GM23248 (cell line): ENCODE results near the gene OR1M1. TPM values are rescaled to one million over a fixed set of nuclear protein-coding genes. Genes with fewer than 3 reads are reported as not detected.
"Not testable (repeated sequence)": the region's sequence is repeated elsewhere in the genome, so short reads cannot be mapped to it uniquely, and the experiment has no call there.

ENCODE experiments used
- DNase-seq: peaks from one replicate; pipeline ENCODE4 v3.0.0-alpha.2; 2015
- H2AFZ ChIP-seq: fragments of 200-600 bp; sonication (generic); 2 replicates; pipeline ENCODE4 v1.6.1; 2016; ENCODE audit warnings: antibody characterized with exemption
- H3F3A ChIP-seq: fragments of 200-600 bp; sonication (generic); 2 replicates; pipeline ENCODE4 v1.6.1; 2016; ENCODE audit warnings: mild to moderate bottlenecking, antibody characterized with exemption, mixed run types; ENCODE audit not compliant: insufficient read depth
- H3K27ac ChIP-seq: fragments of 200-600 bp; sonication (generic); 2 replicates; pipeline ENCODE4 v1.5.1; 2016; ENCODE audit warnings: mild to moderate bottlenecking
- H3K27me3 ChIP-seq: fragments of 200-600 bp; sonication (generic); replicated peaks from 2 replicates; pipeline ENCODE4 v1.6.1; 2016; ENCODE audit warnings: mild to moderate bottlenecking; ENCODE audit not compliant: insufficient read depth
- H3K36me3 ChIP-seq: fragments of 200-600 bp; sonication (generic); 2 replicates; pipeline ENCODE4 v1.6.1; 2016; ENCODE audit warnings: low read depth, mild to moderate bottlenecking
- H3K4me1 ChIP-seq: fragments of 200-600 bp; sonication (generic); 2 replicates; pipeline ENCODE4 v1.6.1; 2016; ENCODE audit warnings: mild to moderate bottlenecking; ENCODE audit not compliant: insufficient read depth
- H3K4me2 ChIP-seq: fragments of 200-600 bp; sonication (generic); one replicate; pipeline ENCODE4 v1.6.1; 2016; ENCODE audit warnings: mild to moderate bottlenecking; ENCODE audit not compliant: unreplicated experiment
- H3K4me3 ChIP-seq: fragments of 200-600 bp; sonication (generic); 2 replicates; pipeline ENCODE4 v1.5.1; 2016; ENCODE audit warnings: mild to moderate bottlenecking
- H3K79me2 ChIP-seq: fragments of 200-600 bp; sonication (generic); 2 replicates; pipeline ENCODE4 v1.6.1; 2016; ENCODE audit warnings: mild to moderate bottlenecking; ENCODE audit not compliant: insufficient read depth
- H3K9ac ChIP-seq: fragments of 200-600 bp; sonication (generic); 2 replicates; pipeline ENCODE4 v1.6.1; 2016; ENCODE audit warnings: mild to moderate bottlenecking
- H3K9me2 ChIP-seq: fragments of 200-600 bp; sonication (generic); 2 replicates; pipeline ENCODE4 v1.6.1; 2016; ENCODE audit warnings: mixed run types, mild to moderate bottlenecking, moderate library complexity; ENCODE audit not compliant: insufficient read depth
- H3K9me3 ChIP-seq: fragments of 200-600 bp; sonication (generic); one replicate; pipeline ENCODE4 v1.6.1; 2017; ENCODE audit warnings: low read depth
- H4K20me1 ChIP-seq: fragments of 200-600 bp; sonication (generic); 2 replicates; pipeline ENCODE4 v1.6.0; 2016; ENCODE audit not compliant: insufficient read depth
- EZH2 ChIP-seq: fragments of 200-600 bp; sonication (generic); IDR thresholded peaks from 2 replicates; pipeline ENCODE4 v1.6.1; 2018; ENCODE audit warnings: antibody characterized with exemption, mild to moderate bottlenecking; ENCODE audit not compliant: insufficient read depth, poor library complexity, severe bottlenecking
- EZH2phosphoT487 ChIP-seq: fragments of 200-600 bp; sonication (generic); IDR thresholded peaks from 2 replicates; pipeline ENCODE4 v1.6.1; 2018; ENCODE audit warnings: antibody characterized with exemption, moderate library complexity, mild to moderate bottlenecking, low read depth; ENCODE audit not compliant: insufficient read depth
- WGBS, 2 experiments: methylation state at CpG; one replicate each; pipeline ENCODE4 v1.1.6; 2015 to 2017; ENCODE audit warnings: low lambda C conversion rate in 2 of 2, low coverage in 1 of 2; ENCODE audit errors: missing lambda C conversion rate in 2 of 2; 5-methylcytosine and 5-hydroxymethylcytosine counted together
- in situ Hi-C: fragments of 300-500 bp; cut with MboI; formaldehyde crosslinking; loops from 2 replicates; pipeline ENCODE4 v1.15.0; 2020
- polyA plus RNA-seq: library from polyadenylated mRNA; unstranded; fragments of >200 nt; fragmentation: Nextera tagmentation; extraction: Ambion mirVana; gene quantifications from 2 replicates; pipeline ENCODE4 v1.2.1, GENCODE V29; 2016
- total RNA-seq: library from RNA; depleted of rRNA; stranded (reverse); fragments of >200 nt; shearing (Covaris generic); gene quantifications from 2 replicates; pipeline ENCODE4 v1.2.3, GENCODE V29; 2014

Gene OR1M1
- total and polyA plus RNA-seq, 2 experiments from 2014 or later, result not detected

DNA sequence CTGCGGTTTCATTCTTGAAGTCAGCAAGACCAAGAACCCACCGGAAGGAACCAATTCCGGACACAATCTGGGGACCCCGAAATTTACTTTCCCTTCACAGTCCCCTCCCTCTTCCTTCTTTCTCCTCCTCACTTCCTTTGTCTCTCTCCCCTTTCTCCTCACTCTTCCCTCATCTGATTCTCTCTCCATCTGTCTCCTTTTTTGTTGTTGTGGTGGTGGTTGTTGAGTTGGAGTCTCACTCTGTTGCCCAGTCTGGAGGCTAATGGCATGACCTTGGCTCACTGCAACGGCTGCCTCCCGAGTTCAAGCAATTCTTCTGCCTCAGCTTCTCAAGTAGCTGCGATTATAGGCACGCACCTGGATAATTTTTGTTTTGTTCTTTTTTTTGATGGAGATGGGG is 32.7 kb upstream of the OR1M1 start:
- Histone ChIP-seq H3K4me1 (no peaks in the 10 kb centered on the region), H3K27me3 (no peaks in the 10 kb centered on the region), H3K36me3 (no peaks in the 10 kb centered on the region), H4K20me1 (no peaks in the 10 kb centered on the region), H3K4me3 (no peak overlapping the region), H3F3A (no peaks in the 10 kb centered on the region), H3K9ac (no peak overlapping the region), H3K27ac (no peak overlapping the region), H3K4me2 (no peak overlapping the region), H3K79me2 (no peaks in the 10 kb centered on the region), H3K9me3 (no peaks in the 10 kb centered on the region), H2AFZ (no peak overlapping the region), H3K9me2 (no peaks in the 10 kb centered on the region)
- in situ Hi-C loops, result no loop called here
- no peak for DNase-seq
- WGBS, 2 experiments, result 38 to 53% methylated on average over 7 to 8 of the region's 8 CpGs
- no peak for TF ChIP-seq EZH2phosphoT487
- no peak for TF ChIP-seq EZH2

DNA sequence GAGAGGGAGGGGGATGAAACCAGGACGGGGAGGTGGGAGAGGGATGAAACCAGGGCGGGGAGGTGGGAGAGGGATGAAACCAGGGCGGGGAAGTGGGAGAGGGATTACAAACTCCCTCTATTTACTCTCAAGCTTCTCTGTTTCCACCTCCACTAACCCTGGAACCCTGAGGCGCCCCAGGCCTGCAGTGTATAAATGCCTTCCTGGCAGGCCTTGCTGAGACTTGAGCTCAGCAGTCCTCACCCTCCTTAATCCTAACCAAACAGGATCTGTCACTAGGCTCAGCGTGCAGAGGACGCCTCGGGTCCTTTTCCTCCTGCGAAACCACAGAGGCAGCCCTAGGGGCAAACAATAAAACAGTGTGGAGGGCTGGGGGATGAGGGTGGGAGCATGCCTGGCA is 32.1 kb upstream of the OR1M1 start:
- TF ChIP-seq EZH2phosphoT487, result no peak
- TF ChIP-seq EZH2, result no peak
- no peak overlapping the region for H3K9ac ChIP-seq
- no peaks in the 10 kb centered on the region for H3K79me2 ChIP-seq
- H3K4me2 ChIP-seq, result no peak overlapping the region
- in situ Hi-C loops, result no loop called here
- no peak overlapping the region for H3K27ac ChIP-seq
- H3K4me1 ChIP-seq, result no peaks in the 10 kb centered on the region
- no peaks in the 10 kb centered on the region for H3K27me3 ChIP-seq
- no peak overlapping the region for H3K4me3 ChIP-seq
- no peaks in the 10 kb centered on the region for H3F3A ChIP-seq
- H3K9me3 ChIP-seq, result no peaks in the 10 kb centered on the region
- no peaks in the 10 kb centered on the region for H3K9me2 ChIP-seq
- H3K36me3 ChIP-seq, result no peaks in the 10 kb centered on the region
- 16 to 25% methylated on average over 5 to 8 of the region's 8 CpGs for WGBS, 2 experiments
- H4K20me1 ChIP-seq, result no peaks in the 10 kb centered on the region
- no peak for DNase-seq
- H2AFZ ChIP-seq, result no peak overlapping the region

- H3K4me1 ChIP-seq, in situ Hi-C loops, H3K27ac ChIP-seq, H3K79me2 ChIP-seq, H3K36me3 ChIP-seq, H3K9ac ChIP-seq, H3K27me3 ChIP-seq, H4K20me1 ChIP-seq, H3F3A ChIP-seq, H3K4me2 ChIP-seq, H3K9me3 ChIP-seq, H2AFZ ChIP-seq, H3K4me3 ChIP-seq, H3K9me2 ChIP-seq, DNase-seq: not testable (repeated sequence)
- 55 to 65% methylated on average over 9 of the region's 9 CpGs for WGBS, 2 experiments
These were observed 30.7 kb upstream of the OR1M1 start for GRCh38 chr19:9056131-9056530.

DNA sequence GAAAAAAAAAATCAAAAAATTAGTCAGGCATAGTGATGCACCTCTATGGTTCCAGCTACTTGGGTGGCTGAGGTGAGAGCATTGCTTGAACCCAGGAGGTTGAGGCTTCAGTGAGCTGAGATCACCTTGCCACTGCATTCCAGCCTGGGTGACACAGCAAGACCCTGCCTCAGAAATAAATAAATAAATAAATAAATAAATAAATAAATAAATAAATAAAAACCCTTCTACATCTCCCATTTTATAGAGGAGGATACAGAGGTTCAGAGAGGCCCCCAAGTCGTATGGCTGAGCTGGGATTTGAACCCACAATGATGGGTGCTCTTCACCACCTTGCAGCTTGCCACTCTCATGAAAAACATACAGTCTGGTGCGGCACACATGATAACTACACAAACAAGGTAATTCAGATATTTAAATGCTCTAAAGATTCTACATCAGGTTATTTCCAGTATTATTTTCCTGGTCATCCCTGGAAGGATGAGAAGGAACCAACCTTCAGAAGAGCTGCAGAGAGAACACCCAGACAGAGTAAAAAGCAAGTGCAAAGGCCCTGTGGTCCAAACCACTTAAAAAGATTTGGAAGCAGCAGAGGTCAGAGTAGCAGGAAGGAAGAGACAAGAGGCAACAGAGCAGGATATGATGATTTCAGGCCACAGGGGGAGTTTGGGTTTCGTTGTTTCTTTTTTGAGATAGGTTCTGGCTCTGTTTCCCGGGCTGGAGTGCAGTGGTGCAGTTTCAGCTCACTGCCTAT is 29.2 kb upstream of the OR1M1 start:
- no peak overlapping the region for H3K4me2 ChIP-seq
- TF ChIP-seq EZH2 (no peak), EZH2phosphoT487 (no peak)
- no peaks in the 10 kb centered on the region for H4K20me1 ChIP-seq
- H3K79me2 ChIP-seq, result no peaks in the 10 kb centered on the region
- no peaks in the 10 kb centered on the region for H3F3A ChIP-seq
- in situ Hi-C loops, result no loop called here
- WGBS, 2 experiments, result 27 to 38% methylated on average over 4 of the region's 4 CpGs
- H3K9ac ChIP-seq, result no peak overlapping the region
- no peaks in the 10 kb centered on the region for H3K36me3 ChIP-seq
- H3K27ac ChIP-seq, result no peak overlapping the region
- no peaks in the 10 kb centered on the region for H3K9me3 ChIP-seq
- DNase-seq, result no peak
- H3K9me2 ChIP-seq, result no peaks in the 10 kb centered on the region
- H3K4me3 ChIP-seq, result no peak overlapping the region
- H3K27me3 ChIP-seq, result no peaks in the 10 kb centered on the region
- no peak overlapping the region for H2AFZ ChIP-seq
- no peaks in the 10 kb centered on the region for H3K4me1 ChIP-seq
